Gastrocnemius medialis (tissue), 4 donors: ENCODE measurements around the gene CTIF.

ENCODE experiments used
- POLR2A ChIP-seq, 2 donors: fragments of 450-650 bp; IDR thresholded peaks; one replicate each; pipeline ENCODE4 v1.6.1; 2017; ENCODE audit warnings: antibody characterized with exemption in 2 of 2, mild to moderate bottlenecking in 2 of 2, moderate library complexity in 2 of 2
- TF ChIP-seq, protein P1 (sequence below), 5 experiments: fragments of 450-650 bp in 3 of 5; fragments of 200-600 bp in 2 of 5; sonication (generic) in 2 of 5; IDR thresholded peaks in 4 of 5; conservative IDR thresholded peaks in 1 of 5; 1 replicate in 4 of 5; 2 replicates in 1 of 5; pipeline ENCODE4 v1.5.1; 2016 to 2019; ENCODE audit warnings: antibody characterized with exemption in 5 of 5, mild to moderate bottlenecking in 3 of 5, moderate library complexity in 3 of 5

DNA sequence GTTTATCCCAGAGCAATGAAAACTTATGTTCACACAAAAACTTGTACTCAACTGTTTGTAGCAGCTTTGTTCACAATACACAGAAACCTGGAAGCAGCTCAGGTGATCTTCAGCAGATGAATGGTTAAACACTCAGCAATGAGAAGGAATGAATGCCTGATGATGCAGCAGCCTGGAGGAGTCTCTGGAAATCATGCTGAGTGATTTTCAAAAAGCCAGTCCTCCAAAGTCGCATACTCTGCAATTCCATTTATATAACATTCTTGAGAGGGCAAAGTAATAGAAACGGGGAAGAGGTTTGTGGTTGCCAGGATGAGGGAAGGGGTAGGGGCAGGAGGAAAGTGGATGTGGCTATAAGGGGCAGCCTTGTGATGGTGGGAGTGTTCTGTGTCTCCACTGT lies 108.1 kb downstream of the CTIF start:
- TF ChIP-seq, protein P1, sequence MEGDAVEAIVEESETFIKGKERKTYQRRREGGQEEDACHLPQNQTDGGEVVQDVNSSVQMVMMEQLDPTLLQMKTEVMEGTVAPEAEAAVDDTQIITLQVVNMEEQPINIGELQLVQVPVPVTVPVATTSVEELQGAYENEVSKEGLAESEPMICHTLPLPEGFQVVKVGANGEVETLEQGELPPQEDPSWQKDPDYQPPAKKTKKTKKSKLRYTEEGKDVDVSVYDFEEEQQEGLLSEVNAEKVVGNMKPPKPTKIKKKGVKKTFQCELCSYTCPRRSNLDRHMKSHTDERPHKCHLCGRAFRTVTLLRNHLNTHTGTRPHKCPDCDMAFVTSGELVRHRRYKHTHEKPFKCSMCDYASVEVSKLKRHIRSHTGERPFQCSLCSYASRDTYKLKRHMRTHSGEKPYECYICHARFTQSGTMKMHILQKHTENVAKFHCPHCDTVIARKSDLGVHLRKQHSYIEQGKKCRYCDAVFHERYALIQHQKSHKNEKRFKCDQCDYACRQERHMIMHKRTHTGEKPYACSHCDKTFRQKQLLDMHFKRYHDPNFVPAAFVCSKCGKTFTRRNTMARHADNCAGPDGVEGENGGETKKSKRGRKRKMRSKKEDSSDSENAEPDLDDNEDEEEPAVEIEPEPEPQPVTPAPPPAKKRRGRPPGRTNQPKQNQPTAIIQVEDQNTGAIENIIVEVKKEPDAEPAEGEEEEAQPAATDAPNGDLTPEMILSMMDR (IDR thresholded peaks at IDR 0.05 in 4 of 5, conservative IDR thresholded peaks at IDR 0.05 in 1 of 5): no peak
- TF ChIP-seq POLR2A (IDR thresholded peaks at IDR 0.05): no peak
